ENCODE data around the gene TMEM131L. TPM values are rescaled to one million over a fixed set of nuclear protein-coding genes. Genes with fewer than 3 reads are reported as not detected.

Gene TMEM131L
- total RNA-seq, 1 experiment from 2014 or later: 8.2 TPM

DNA sequence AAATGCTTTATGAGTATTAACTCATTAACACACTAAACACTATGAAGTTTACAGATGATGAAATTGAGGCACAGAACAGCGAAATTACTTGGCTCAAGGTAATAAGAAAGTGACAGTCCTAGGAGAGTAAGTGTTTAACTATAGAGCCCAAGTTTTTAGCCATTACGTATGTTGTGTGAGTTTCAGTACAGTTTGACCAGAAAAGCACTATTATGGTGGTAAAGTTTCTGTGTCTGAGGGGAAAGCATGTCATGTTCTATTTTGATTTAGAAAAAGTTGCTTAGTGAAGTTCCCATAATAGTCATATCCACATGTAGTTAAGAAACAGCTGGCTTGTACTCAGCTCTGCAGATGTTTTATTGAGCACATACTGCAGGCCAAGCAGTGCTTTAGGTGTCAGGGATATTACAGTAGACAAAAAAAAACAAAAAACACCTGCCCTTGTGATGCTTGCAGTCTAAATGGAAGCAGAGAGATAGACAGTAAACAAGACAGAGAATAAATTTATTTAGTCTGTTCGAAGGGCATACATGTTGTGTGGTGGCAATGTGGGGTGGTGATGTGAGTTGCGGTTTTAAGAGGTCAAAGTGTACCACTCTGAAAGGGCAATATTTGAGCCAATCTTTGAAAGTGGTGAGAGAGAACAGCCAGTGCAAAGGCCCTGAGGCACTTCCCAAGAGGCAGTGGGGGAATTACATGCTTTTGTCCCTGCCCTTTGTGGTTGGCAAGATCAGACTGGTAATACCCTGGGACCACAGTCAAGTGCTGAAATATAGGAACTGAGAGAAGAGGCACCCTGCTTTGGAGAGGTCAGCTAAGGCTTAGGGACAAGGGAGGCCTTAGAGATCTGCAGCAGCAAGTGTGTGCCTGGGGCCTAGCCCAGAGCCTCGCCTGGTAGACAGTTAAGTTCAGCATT, 6.2 kb downstream of the TMEM131L start:
- DNase-seq (ENCODE audit: low read depth): no peak

DNA sequence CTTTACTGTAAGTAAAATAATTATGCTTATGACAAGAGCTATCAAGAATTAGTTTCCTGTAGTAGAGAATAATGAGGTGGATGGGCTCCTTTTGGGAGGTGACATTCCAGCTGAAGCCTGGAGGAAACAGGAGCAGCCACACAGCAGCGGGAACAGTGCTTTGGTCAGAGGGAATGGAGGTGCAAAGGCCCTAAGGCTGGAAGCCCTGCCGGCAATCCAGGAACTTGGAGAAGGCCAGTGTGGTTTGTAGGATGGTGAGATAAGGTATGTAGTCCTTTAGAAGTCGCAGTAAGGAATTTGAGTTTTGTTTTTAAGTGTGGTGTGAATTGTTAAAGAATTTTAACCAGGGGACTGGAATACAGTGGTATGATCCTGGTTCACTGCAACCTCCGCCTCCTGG, 8.1 kb downstream of the TMEM131L start:
- no peak for DNase-seq (ENCODE audit: low read depth)

DNA sequence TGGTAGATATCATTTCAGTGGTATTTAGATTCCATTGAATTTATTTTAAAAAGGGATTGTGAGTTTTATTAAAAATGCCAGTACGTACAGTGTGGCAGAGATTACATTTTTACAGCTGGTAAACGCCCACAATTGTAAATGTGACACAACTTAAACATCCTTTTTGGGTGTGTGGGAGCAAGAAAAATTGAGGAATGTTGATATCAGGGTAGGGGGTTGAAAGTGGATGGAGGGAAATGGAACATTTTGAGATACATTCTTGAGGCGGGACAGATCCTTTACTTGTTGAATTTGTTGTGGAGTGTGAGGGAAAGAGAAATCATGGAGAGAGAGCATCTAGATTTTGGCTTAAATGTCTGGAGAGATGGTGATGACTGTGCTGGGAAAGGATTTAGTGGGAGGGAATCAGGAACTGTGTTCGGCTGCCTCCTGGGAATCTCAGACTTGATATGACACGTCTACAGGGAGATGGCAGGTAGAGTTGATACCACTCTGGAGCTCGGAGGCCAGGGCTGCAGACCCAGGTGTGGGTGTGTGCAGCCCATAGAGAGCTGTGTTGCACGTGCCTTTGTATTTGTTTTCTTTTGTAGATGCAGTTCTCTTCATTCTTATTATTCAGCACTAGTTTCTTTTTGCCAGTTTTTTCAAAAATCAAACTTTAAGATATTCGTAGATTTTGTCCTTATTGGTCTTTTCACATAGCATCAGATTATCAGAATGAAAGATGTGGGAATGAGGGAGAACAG, 10.8 kb downstream of the TMEM131L start:
- DNase-seq (ENCODE audit: low read depth): no peak

DNA sequence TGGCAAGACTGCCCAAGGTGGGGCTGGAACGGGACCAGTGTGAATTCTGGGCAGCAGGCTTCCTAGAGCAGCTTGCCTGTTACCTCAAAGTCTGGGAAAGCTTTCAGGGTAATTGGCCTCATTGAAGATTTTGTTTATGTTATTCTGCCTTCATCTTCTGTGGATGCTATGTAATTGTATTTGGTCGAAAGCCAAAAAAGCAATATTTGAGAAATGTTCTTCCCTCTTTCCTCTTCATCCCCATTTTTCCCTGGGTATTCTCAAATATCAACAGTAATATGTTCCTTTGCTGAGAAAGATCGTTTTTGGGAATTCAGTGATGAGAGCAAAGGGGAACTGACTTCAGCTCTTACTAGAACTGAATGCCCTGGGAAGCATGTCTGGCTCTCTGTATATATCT, 12.9 kb downstream of the TMEM131L start:
- DNase-seq (ENCODE audit: low read depth): no peak

DNA sequence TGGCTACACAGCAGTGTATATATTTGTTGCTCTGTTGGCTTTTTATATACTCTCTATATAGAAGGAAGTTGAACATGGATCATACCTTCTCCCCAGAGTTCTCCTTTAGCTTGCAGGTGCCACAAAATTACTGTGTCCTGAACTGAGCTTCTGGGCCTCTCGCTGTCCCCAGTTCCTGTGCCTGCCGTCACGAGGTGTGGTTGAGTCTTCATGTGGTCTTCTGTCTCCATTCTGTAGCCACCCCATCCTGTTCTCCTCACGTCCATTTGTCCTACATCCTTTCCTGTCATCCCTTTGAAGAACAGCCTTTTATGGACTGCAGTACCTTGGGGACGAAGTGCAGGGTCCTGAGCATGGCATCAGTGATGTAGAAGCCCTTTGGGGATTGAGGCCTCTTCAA, 14.5 kb downstream of the TMEM131L start:
- no peak for DNase-seq (ENCODE audit: low read depth)

DNA sequence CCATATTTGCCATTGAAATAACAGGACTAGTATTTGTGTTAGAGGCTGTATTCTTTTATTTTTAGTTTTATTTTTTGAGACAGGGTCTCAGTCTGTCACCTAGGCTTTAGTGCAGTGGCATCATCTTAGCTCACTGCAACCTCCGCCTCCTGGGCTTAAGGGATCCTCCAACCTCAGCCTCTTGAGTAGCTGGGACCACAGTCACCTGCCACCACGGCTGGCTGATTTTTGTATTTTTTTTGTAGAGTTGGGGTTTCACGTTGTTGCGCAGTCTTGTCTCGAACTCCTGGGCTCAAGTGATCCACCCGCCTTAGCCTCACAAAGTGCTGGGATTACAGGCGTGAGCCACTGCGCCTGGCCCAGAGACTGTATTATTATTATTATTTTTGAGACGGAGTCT, 15.3 kb downstream of the TMEM131L start:
- no peak for DNase-seq (ENCODE audit: low read depth)

DNA sequence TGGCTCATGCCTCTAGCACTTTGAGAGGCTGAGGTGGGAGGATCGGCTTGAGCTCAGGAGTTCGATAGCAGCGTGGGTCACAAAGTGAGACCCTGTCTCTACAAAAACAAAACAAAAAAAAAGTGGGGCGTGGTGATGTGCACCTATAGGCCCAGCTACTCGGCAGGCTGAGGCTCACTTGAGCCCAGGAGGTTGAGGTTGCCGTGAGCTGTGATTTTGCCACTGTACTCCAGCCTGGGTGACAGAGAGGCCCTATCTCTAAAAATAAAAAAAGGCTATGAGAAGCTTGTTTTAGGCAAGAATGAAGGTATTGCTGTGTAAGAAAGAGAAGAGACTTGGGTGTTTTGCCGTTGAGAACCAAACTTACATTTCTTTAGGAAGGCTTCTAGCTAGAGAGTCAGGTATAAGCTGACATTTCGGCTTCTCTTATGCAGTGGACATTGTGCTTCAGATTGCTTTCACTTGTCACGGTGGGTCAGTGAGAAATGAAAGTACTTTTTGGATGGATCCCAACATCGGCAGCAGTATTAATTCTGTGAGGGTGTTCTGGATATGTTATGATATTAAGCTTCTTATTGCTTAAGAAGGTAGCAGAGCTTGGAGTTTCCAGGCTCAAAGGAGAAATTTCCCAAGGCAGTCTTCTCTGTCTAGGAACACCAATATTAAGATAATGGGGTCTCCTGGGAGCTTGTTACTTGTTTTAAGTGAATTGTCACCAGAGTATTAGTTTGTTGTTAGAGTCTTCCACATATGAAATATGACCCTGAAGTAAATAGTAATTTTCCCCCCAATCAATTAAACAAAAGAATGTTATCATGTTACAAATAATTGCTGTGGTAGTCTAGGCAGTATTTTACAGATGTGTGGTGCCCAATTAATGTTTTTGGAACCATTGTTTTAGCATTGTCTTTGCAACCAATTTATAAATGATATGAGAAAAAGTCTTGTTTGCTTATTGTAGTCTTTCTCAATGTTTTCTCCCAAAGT, 17.6 kb downstream of the TMEM131L start:
- no peak for DNase-seq (ENCODE audit: low read depth)

DNA sequence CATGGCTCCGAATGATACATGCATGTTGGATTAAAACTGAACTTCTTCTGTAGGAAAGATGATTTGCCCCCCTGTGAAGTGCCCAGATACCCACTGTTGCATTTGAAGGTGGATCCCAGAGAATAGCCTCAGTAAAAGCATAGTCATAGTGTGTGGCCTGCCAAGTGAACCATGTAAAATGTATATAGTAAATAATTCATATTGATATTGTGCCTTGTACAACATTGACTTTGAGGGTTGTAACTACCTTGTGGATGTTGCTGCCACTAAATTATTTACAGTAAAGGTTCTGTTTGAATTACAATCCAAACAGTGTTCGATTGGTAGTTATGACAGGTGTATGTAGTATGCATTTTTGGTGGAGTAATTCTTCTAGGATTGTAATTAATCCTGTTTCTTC, 19.2 kb downstream of the TMEM131L start:
- DNase-seq (ENCODE audit: low read depth): no peak

DNA sequence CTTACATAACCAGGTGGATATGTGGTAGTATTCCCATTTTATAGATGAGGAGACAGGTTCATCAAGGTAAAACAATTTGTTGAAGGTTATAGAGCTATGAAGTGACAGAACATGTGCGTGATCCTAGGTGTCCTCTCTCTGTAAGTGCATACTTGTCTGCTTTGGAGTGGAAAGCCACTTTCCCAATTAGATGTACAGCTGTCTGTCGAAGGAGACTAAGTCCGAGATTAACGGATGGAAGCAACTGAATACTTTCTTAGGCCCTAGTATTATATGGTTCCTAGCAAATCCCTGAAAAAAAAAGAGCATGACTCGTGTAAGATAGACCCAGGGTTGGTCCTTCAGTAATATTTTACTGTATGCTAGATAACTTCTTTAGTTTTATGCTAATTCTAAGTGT, 19.7 kb downstream of the TMEM131L start:
- DNase-seq (ENCODE audit: low read depth): no peak

DNA sequence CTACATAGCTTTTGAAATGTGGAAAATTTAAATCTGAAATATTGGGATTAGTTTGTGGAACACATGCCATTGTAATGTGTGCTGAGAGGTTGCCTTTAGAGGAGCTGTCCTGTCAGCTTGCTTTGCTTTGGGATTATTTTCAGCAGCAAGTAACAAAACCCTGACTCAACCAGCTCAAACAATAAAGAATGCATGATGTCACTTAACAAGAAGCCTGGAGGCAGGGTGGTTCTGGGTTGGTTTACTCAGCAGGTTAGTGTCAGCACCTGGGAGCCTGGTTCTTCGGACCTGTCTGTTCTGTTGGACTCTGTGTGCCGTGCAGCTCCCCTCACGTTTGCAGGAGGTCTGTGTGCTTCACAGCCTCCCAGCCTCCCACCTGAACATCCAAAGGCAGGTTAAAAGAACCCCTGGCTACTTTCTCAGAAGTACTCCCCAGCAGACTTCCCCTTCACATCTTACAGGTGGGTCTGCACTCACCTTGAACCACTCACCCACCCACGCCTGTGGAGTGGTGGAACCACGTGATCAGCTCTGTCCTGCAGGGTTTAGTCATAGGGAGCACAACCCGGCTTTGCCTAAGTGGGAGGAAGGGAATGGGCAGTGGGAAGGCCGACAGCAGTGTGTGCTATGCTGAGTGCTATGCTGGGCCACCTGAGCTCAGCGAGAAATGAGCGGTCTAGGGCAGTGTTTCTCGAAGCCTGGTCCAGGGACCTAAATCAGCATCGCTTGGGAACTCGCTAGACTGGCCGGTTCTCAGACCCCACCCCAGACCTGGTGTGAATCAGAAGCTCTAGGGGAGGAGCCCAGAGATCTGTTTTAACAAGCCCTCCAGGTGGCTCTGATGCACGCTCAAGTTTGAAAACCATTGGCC, 20.4 kb downstream of the TMEM131L start:
- DNase-seq (ENCODE audit: low read depth): peak; percentile 83

DNA sequence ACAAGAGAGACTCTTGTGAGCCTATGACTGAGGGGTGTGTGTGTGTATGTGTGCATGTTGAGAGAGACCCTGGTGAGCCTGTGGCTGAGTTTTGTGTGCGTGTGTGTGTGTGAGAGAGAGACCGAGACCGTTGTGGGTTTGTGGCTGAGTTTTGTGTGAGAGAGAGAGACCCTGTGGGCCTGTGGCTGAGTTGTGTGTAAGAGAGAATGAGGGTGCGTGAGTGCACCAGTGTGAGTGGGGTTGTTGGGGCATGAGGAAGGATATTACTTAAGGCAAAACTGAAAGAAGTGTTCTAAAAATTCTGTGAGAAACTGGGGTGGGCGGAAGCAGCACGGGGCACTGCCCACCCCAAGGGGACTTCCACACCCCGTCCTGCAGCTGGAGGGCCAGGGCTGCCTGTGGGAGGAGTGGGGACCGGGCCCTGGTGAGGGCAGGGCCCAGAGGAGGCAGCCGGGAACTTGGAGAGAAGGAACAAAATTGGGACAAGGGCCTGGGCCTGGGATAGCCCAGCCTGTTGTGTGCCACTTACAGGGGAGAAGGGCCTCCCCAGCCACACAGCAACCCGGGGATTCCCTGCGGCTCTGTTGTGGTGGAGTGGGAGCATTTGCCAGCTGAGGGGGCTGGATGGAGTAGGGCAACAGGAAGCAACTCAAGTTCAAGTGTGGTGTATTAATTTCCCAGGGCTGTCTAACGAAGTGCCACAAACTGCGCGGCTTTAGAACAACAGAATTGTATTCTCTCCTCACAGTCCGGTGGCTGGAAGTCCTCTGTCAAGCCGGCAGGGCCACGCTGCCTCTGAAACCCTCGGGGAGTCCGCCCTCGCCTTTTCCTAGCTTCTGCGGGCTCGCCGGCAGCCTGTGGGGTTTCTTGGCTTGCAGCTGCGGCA, 22.1 kb downstream of the TMEM131L start:
- no peak for DNase-seq (ENCODE audit: low read depth)

DNA sequence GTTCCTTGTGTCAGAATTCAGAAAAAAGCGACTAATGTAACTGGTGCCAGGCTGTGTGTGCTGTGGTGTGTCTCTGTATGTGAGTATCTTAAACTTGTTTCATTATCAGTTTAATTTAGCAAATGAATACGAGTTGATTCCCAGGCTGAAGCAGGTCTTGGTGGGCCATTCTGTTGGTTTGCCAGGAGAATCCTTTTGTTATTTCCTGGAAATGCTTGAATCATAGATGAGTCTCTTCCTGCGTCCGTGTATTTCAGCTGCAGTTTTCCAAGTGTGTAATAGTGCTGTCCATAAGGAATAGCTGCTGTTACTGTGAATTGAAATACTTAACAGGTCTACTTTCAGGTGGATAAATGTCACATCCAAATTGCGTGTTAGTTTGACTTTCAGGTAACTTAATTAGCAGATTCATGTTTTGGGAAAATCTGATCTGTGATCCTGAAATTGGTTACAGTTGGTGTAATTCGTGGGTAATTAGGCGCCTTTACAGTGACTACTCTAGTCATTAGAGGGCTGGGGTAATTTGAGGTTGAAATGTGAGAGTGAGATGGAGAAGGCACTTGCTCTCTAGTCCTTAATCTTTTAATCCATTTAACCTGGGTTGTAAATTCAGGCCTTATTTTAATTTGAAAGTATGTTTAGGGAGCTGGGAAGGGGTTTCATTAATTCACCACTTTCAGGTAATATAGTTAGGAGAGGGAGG, 23.8 kb downstream of the TMEM131L start:
- no peak for DNase-seq (ENCODE audit: low read depth)

DNA sequence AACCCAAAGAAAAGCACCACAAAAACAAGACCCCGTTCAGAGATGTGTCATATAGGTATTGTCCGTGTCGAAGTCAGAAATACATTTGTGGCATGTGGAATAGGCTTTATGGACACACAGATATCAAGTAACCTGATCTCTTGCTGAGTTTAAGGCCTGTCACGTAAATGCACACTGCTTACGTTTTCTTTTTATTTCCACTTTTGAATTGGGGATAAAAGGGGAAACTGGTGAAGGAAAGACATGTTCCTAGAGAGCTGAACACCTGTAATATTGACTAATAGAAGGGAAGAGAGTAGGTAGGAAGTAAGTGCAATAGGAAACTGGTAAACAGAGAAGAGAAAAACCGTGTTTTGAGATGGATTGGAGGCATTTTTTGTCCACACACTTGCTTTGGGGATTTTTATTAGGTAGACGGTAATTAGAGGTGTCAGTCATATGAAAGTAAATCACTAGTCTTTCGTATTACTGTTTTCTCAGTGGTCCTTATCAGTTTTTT, 24.9 kb downstream of the TMEM131L start:
- DNase-seq (ENCODE audit: low read depth): no peak

DNA sequence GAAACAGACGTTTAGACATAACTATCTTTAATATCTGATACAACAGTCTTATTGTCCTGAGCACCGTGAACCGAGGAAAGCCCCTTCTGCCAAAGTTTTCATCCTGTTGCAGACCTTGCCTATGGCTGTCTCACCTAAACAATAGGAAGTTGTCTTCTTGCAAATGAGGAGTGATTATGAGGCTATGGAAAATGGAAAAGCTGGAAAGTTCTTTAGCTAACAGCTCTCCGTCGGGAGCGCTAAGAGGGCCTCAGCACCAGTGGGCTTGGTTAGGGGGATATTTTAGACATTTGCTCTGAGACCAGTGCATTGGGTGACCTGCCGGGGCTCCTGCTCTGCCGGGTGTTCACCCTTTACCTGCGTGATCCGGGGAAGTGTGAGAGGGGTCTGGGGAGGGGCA, 28.4 kb downstream of the TMEM131L start:
- no peak for DNase-seq (ENCODE audit: low read depth)

DNA sequence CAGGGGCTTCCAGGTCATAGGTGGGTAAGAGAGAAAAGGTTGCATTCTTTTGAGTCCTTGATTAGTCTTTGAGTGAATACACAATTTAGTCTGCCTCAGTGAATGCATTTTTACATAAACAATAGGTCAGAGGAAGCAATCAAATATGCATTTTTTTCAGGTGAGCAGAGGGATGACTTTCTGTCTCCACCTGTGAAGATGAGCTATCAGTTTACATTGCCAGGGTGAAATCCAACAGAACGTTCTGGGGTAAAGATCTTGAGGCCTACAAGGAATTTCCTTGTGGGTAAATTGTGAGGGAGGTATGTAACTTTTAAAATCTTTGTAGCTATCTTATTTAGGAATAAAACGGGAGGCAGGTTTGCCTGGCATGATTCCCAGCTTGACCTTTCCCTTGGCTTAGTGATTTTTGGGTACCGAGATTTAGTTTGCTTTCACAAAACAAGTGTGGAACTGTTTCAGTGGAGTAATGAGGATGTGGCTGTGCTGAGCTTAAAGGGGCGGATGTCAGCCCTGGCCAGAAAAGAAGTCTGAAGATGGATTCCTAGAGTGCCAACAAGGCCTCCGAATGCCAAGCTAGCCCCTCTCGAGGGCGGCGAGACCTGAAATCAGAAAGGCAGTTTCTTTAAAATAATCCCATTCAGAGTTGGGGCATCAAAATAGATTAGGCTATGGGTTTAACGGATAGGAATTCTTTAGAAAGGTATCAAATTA, 29.5 kb downstream of the TMEM131L start:
- no peak for DNase-seq (ENCODE audit: low read depth)

DNA sequence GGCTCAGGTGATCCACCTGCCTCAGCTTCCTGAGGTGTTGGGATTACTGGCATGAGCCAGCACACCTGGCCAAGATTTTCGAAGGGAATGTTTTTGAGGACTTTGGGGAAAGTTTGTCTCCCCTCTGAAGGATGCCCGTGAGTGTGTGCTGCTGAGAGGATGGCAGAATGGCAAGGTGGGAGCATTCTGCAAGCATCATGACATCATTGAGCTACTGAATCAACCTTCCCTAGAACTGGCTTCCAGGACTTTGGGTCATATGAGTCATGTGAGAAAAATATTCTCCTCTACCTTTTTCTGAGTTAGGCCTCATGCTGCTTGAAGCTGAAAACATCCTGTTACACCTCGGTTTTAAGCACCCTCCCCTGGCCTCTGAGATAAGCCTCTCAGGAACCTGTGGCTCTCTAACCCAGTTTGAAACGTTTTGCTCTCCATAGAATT, 31.0 kb downstream of the TMEM131L start:
- DNase-seq (ENCODE audit: low read depth): peak; percentile 64

DNA sequence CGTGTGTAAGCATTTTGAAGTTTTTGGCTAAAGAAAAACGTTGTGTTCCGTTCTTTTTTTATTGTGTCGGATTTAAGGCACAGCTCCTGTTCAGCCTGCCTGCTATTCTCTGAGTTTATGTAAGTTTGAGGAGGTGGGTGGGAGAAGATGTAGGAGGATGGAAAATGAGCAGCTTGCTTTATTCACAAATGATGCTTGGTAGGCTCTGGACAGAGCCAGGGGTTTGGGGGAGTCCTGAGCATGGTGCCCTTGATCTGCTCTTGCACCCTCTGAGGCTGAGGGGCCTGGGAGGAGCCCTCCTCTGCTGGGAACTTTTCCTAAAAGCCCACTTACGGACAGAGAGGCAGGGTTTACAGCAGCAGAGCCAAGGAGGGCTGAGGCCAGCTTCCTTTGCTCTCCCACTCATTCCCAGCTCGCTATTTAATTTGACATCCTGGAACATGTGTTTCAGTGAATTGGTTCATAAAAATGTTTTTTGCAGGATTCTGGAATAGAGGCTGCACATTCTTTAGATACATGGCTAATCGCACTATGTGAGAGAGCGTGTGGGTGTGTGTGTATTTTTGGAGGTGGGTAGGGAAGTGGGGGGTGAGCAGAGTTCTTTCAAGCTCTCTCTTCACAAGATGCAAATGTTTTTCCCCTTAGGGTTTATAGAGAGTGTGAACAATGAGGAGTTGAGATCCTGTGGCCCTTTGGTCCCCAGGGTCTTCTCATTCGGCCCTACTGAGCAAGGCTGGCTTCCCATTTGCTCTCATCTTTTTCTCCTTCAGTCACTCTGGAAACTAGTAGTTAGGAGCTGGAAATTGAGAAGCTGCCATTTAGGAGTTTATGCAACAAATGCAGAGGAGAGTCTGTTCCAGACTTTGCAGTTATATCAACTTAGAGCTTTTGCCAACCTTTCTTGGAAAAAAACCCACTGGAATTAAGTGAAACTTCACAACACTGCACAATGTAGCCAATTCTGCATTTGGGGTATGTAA, 32.1 kb downstream of the TMEM131L start:
- no peak for DNase-seq (ENCODE audit: low read depth)

Data from M059J (cell line).